ENCODE measurements around the gene LILRA6.

LILRA6 gene

GRCh38 chr19:54255105-54255775 lies 12.7 kb upstream of the LILRA6 start:
- Histone ChIP-seq H3K79me2 (ENCODE audit: low read length) (no peaks in the 10 kb centered on the region), H2AFZ (ENCODE audit: low read depth, low read length) (no peak overlapping the region)

GRCh38 chr19:54254195-54254906 lies 11.8 kb upstream of the LILRA6 start:
- H3K4me1 ChIP-seq (ENCODE audit: low read length), result 0 out of 2 replicates have a peak, but pooled peaks cover 4% of the 10 kb centered on the region
- H3K27me3 ChIP-seq (ENCODE audit: low read depth, low read length), result peaks cover 60% of the 10 kb centered on the region
- H3K9ac ChIP-seq (ENCODE audit: low read length), result no peak overlapping the region
- TF ChIP-seq EZH2phosphoT487 (IDR thresholded peaks at IDR 0.05; ENCODE audit: low read depth), result no peak
- no peak for TF ChIP-seq CTCF (IDR thresholded peaks at IDR 0.05; ENCODE audit: low read depth, low read length)
- no peaks in the 10 kb centered on the region for H3K79me2 ChIP-seq (ENCODE audit: low read length)
- H3K4me3 ChIP-seq (ENCODE audit: low read length), result no peak overlapping the region
- no peaks in the 10 kb centered on the region for H3K36me3 ChIP-seq (replicated peaks; ENCODE audit: low read depth, low read length)
- H3K4me2 ChIP-seq (ENCODE audit: low read length), result no peak overlapping the region
- H3K9me3 ChIP-seq (ENCODE audit: insufficient read depth, low read length), result no peaks in the 10 kb centered on the region
- H3K27ac ChIP-seq (ENCODE audit: low read length), result no peak overlapping the region
- H4K20me1 ChIP-seq (ENCODE audit: insufficient read depth, low read length), result no peaks in the 10 kb centered on the region
- H2AFZ ChIP-seq (ENCODE audit: low read depth, low read length), result no peak overlapping the region

More at GRCh38 chr19:54255105-54255775, 12.7 kb upstream of the LILRA6 start:
- no peaks in the 10 kb centered on the region for H3K36me3 ChIP-seq (replicated peaks; ENCODE audit: low read depth, low read length)
- H3K9me3 ChIP-seq (ENCODE audit: insufficient read depth, low read length), result no peaks in the 10 kb centered on the region
- 0 out of 2 replicates have a peak, but pooled peaks cover 4% of the 10 kb centered on the region for H3K4me1 ChIP-seq (ENCODE audit: low read length)
- H3K27me3 ChIP-seq (ENCODE audit: low read depth, low read length), result peaks cover 60% of the 10 kb centered on the region
- TF ChIP-seq EZH2phosphoT487 (IDR thresholded peaks at IDR 0.05; ENCODE audit: low read depth) (no peak), CTCF (IDR thresholded peaks at IDR 0.05; ENCODE audit: low read depth, low read length) (no peak)
- no peak overlapping the region for H3K9ac ChIP-seq (ENCODE audit: low read length)
- H3K4me3 ChIP-seq (ENCODE audit: low read length), result no peak overlapping the region
- H4K20me1 ChIP-seq (ENCODE audit: insufficient read depth, low read length), result no peaks in the 10 kb centered on the region
- H3K4me2 ChIP-seq (ENCODE audit: low read length), result no peak overlapping the region
- no peak overlapping the region for H3K27ac ChIP-seq (ENCODE audit: low read length)

GRCh38 chr19:54253331-54254194 lies 11.0 kb upstream of the LILRA6 start:
- Histone ChIP-seq H3K4me1 (ENCODE audit: low read length) (0 out of 2 replicates have a peak, but pooled peaks cover 4% of the 10 kb centered on the region), H4K20me1 (ENCODE audit: insufficient read depth, low read length) (no peaks in the 10 kb centered on the region), H3K36me3 (replicated peaks; ENCODE audit: low read depth, low read length) (no peaks in the 10 kb centered on the region), H3K79me2 (ENCODE audit: low read length) (no peaks in the 10 kb centered on the region), H3K27me3 (ENCODE audit: low read depth, low read length) (peaks cover 59% of the 10 kb centered on the region), H3K9me3 (ENCODE audit: insufficient read depth, low read length) (no peaks in the 10 kb centered on the region), H3K4me2 (ENCODE audit: low read length) (no peak overlapping the region), H3K9ac (ENCODE audit: low read length) (no peak overlapping the region), H3K27ac (ENCODE audit: low read length) (no peak overlapping the region), H2AFZ (ENCODE audit: low read depth, low read length) (no peak overlapping the region), H3K4me3 (ENCODE audit: low read length) (no peak overlapping the region)
- TF ChIP-seq EZH2phosphoT487 (IDR thresholded peaks at IDR 0.05; ENCODE audit: low read depth) (no peak), CTCF (IDR thresholded peaks at IDR 0.05; ENCODE audit: low read depth, low read length) (no peak)

GRCh38 chr19:54252845-54253244 lies 10.3 kb upstream of the LILRA6 start:
- peaks cover 6% of the 10 kb centered on the region for H3K4me1 ChIP-seq (ENCODE audit: low read length)
- no peak overlapping the region for H3K4me2 ChIP-seq (ENCODE audit: low read length)
- no peaks in the 10 kb centered on the region for H3K79me2 ChIP-seq (ENCODE audit: low read length)
- H3K27me3 ChIP-seq (ENCODE audit: low read depth, low read length), result peaks cover 62% of the 10 kb centered on the region
- no peak for TF ChIP-seq EZH2phosphoT487 (IDR thresholded peaks at IDR 0.05; ENCODE audit: low read depth)
- no peak for TF ChIP-seq CTCF (IDR thresholded peaks at IDR 0.05; ENCODE audit: low read depth, low read length)
- no peaks in the 10 kb centered on the region for H4K20me1 ChIP-seq (ENCODE audit: insufficient read depth, low read length)
- H3K9me3 ChIP-seq (ENCODE audit: insufficient read depth, low read length), result no peaks in the 10 kb centered on the region
- H2AFZ ChIP-seq (ENCODE audit: low read depth, low read length), result no peak overlapping the region
- H3K36me3 ChIP-seq (replicated peaks; ENCODE audit: low read depth, low read length), result no peaks in the 10 kb centered on the region
- H3K4me3 ChIP-seq (ENCODE audit: low read length), result no peak overlapping the region
- no peak overlapping the region for H3K9ac ChIP-seq (ENCODE audit: low read length)
- no peak overlapping the region for H3K27ac ChIP-seq (ENCODE audit: low read length)

Data from OCI-LY3 (cell line).